HuH-7.5 (cell line): Measurements from ENCODE around the gene GRHPR.
"Not testable (repeated sequence)": the region's sequence is repeated elsewhere in the genome, so short reads cannot be mapped to it uniquely, and the experiment has no call there.

ENCODE experiments used
- DNase-seq: peaks from one replicate; pipeline ENCODE4 v3.0.0; 2011; ENCODE audit warnings: low spot score

GRHPR gene

GRCh38 chr9:37423508-37423907, 1.0 kb downstream of the GRHPR start:
- DNase-seq: no peak

GRCh38 chr9:37424204-37424685, 1.7 kb downstream of the GRHPR start:
- no peak for DNase-seq

- no peak for DNase-seq
Measured at GRCh38 chr9:37424686-37425297, 2.3 kb downstream of the GRHPR start.

- no peak for DNase-seq
Measured at GRCh38 chr9:37425298-37425752, 2.8 kb downstream of the GRHPR start.

GRCh38 chr9:37426431-37426830, 3.9 kb downstream of the GRHPR start:
- DNase-seq: not testable (repeated sequence)

- DNase-seq: no peak
Measured at GRCh38 chr9:37426846-37427245, 4.3 kb downstream of the GRHPR start.

GRCh38 chr9:37428345-37428744, 5.8 kb downstream of the GRHPR start:
- no peak for DNase-seq

- DNase-seq: peak; percentile 6
Measured at GRCh38 chr9:37429441-37430285, 7.2 kb downstream of the GRHPR start.

- DNase-seq: no peak
Measured at GRCh38 chr9:37430841-37431597, 8.5 kb downstream of the GRHPR start.

- DNase-seq: no peak
Measured at GRCh38 chr9:37432020-37432419, 9.5 kb downstream of the GRHPR start.

- no peak for DNase-seq
Measured at GRCh38 chr9:37433867-37434371, 11.4 kb downstream of the GRHPR start.

GRCh38 chr9:37436540-37436939, 14.0 kb downstream of the GRHPR start:
- no peak for DNase-seq

GRCh38 chr9:37437010-37437409, 14.5 kb downstream of the GRHPR start:
- DNase-seq: no peak

GRCh38 chr9:37437621-37438020, 15.1 kb downstream of the GRHPR start:
- no peak for DNase-seq

GRCh38 chr9:37438359-37438758, 15.9 kb downstream of the GRHPR start:
- DNase-seq: no peak

GRCh38 chr9:37441776-37442370, 19.4 kb downstream of the GRHPR start:
- DNase-seq: no peak

GRCh38 chr9:37442556-37442955, 20.1 kb downstream of the GRHPR start:
- no peak for DNase-seq

- no peak for DNase-seq
Measured at GRCh38 chr9:37443566-37443965, 21.1 kb downstream of the GRHPR start.

GRCh38 chr9:37444890-37445289, 22.4 kb downstream of the GRHPR start:
- DNase-seq: no peak

GRCh38 chr9:37445832-37446231, 23.3 kb downstream of the GRHPR start:
- no peak for DNase-seq

- no peak for DNase-seq
Measured at GRCh38 chr9:37446401-37446800, 23.9 kb downstream of the GRHPR start.

- no peak for DNase-seq
Measured at GRCh38 chr9:37447111-37447510, 24.6 kb downstream of the GRHPR start.
